H1 (cell line): Measurements from ENCODE around the gene WWC1. TPM values are rescaled to one million over a fixed set of nuclear protein-coding genes. Genes with fewer than 3 reads are reported as not detected.

Experiments
- CTCF ChIA-PET: fragments of 300-600 bp; sonication (Branson Sonifier 250); formaldehyde crosslinking; loops from one replicate; lab custom pipeline; 2021; ENCODE audit not compliant: partially characterized antibody; lab: Charles Lee
- POLR2A ChIA-PET: fragments of 300-600 bp; sonication (Branson Sonifier 250); formaldehyde crosslinking; loops from one replicate; lab custom pipeline; 2021; ENCODE audit warnings: inconsistent platforms; ENCODE audit not compliant: partially characterized antibody; lab: Charles Lee
- DNase-seq, 2 experiments: peaks; one replicate each; pipeline versions ENCODE4 v3.0.0 to v3.0.0-alpha.2; 2010 to 2022; ENCODE audit warnings: low spot score in 2 of 2, low read depth in 1 of 2, mixed read lengths in 1 of 2
- FAIRE-seq: peaks from 2 replicates; lab custom pipeline; 2011; peaks lifted over from hg19 to GRCh38; lab: Jason Lieb, UNC
- H2AFZ ChIP-seq: 2 replicates; pipeline ENCODE4 v1.8.1; 2012; ENCODE audit warnings: low read length, inconsistent platforms
- H2AK5ac ChIP-seq: 2 replicates; pipeline ENCODE4 v1.6.1; 2013; ENCODE audit warnings: low read depth, low read length
- H2BK120ac ChIP-seq: replicated peaks from 2 replicates; pipeline ENCODE3; 2013; ENCODE audit warnings: low read depth, low read length, inconsistent platforms
- H2BK12ac ChIP-seq: 2 replicates; pipeline ENCODE4 v1.6.1; 2013; ENCODE audit warnings: low read depth, low read length
- H2BK15ac ChIP-seq: 2 replicates; pipeline ENCODE4 v1.6.1; 2013; ENCODE audit warnings: low read length
- H2BK20ac ChIP-seq: 2 replicates; pipeline ENCODE4 v1.6.1; 2013; ENCODE audit warnings: low read length
- H2BK5ac ChIP-seq: 2 replicates; pipeline ENCODE4 v1.6.1; 2013; ENCODE audit warnings: low read depth, low read length
- H3K14ac ChIP-seq: 2 replicates; pipeline ENCODE4 v1.6.1; 2013; ENCODE audit warnings: inconsistent platforms; ENCODE audit not compliant: insufficient read length
- H3K18ac ChIP-seq: 2 replicates; pipeline ENCODE4 v1.6.1; 2013; ENCODE audit warnings: low read length; ENCODE audit errors: extremely low read depth
- H3K23ac ChIP-seq: 2 replicates; pipeline ENCODE4 v1.6.1; 2013; ENCODE audit warnings: inconsistent platforms; ENCODE audit not compliant: insufficient read length
- H3K23me2 ChIP-seq: 2 replicates; pipeline ENCODE4 v1.6.1; 2013; ENCODE audit warnings: low read depth, low read length
- H3K27ac ChIP-seq: 2 replicates; pipeline ENCODE4 v1.6.1; 2011; ENCODE audit warnings: low read depth, low read length, inconsistent platforms
- H3K27me3 ChIP-seq, 4 experiments: replicated peaks in 1 of 4; 1 replicate in 1 of 4; 2 replicates in 3 of 4; pipeline versions ENCODE4 v1.6.1 to v1.8.1; 2011 to 2013; ENCODE audit warnings: low read length in 3 of 4, mild to moderate bottlenecking in 3 of 4, inconsistent platforms in 2 of 4, mixed read lengths in 2 of 4, moderate library complexity in 1 of 4; ENCODE audit not compliant: control insufficient read depth in 3 of 4, insufficient read depth in 3 of 4; ENCODE audit errors: extremely low read depth in 1 of 4
- H3K36me3 ChIP-seq, 4 experiments: 2 replicates each; pipeline versions ENCODE4 v1.6.1 to v1.8.1; 2011 to 2013; ENCODE audit warnings: mild to moderate bottlenecking in 4 of 4, low read length in 3 of 4, moderate library complexity in 2 of 4, control low read depth in 1 of 4, inconsistent platforms in 1 of 4; ENCODE audit not compliant: insufficient read depth in 4 of 4, control insufficient read depth in 2 of 4
- H3K4ac ChIP-seq: replicated peaks from 2 replicates; pipeline ENCODE3; 2013; ENCODE audit warnings: low read length, low read depth, mixed read lengths, inconsistent platforms; ENCODE audit not compliant: insufficient read length
- H3K4me1 ChIP-seq, 4 experiments: replicated peaks in 1 of 4; 1 replicate in 1 of 4; 2 replicates in 3 of 4; pipeline versions ENCODE4 v1.6.1 to v1.8.1; 2011 to 2013; ENCODE audit warnings: low read length in 3 of 4, inconsistent platforms in 2 of 4, mixed read lengths in 1 of 4; ENCODE audit not compliant: insufficient read depth in 4 of 4, control insufficient read depth in 3 of 4
- H3K4me2 ChIP-seq, 2 experiments: 2 replicates each; pipeline versions ENCODE4 v1.6.1 to v1.8.1; 2011 to 2013; ENCODE audit warnings: low read depth in 2 of 2, low read length in 2 of 2, control low read depth in 1 of 2, inconsistent platforms in 1 of 2, mild to moderate bottlenecking in 1 of 2; ENCODE audit not compliant: insufficient read depth in 1 of 2
- H3K4me3 ChIP-seq, 4 experiments: fragments of 200-600, 300-600 bp in 1 of 4; sonication (generic), shearing (Covaris generic), sonication (Bioruptor Twin) in 1 of 4; 2 replicates each; pipeline versions ENCODE4 v1.5.1 to v1.8.1; 2011 to 2016; ENCODE audit warnings: low read length in 4 of 4, low read depth in 3 of 4, control low read depth in 2 of 4, inconsistent platforms in 2 of 4, mild to moderate bottlenecking in 2 of 4, mixed read lengths in 1 of 4, moderate library complexity in 1 of 4; ENCODE audit not compliant: insufficient read depth in 2 of 4; ENCODE audit errors: extremely low read depth in 1 of 4
- H3K56ac ChIP-seq: replicated peaks from 2 replicates; pipeline ENCODE3; 2013; ENCODE audit warnings: low read depth, mild to moderate bottlenecking, mixed read lengths, low read length, inconsistent platforms; ENCODE audit not compliant: insufficient read length
- H3K79me1 ChIP-seq: 2 replicates; pipeline ENCODE4 v1.6.1; 2013; ENCODE audit warnings: low read depth, low read length, control low read depth
- H3K79me2 ChIP-seq, 2 experiments: 2 replicates each; pipeline versions ENCODE4 v1.6.1 to v1.8.1; 2012 to 2013; ENCODE audit warnings: low read length in 2 of 2, mild to moderate bottlenecking in 2 of 2, inconsistent platforms in 1 of 2; ENCODE audit not compliant: insufficient read depth in 2 of 2, control insufficient read depth in 1 of 2
- H3K9ac ChIP-seq, 4 experiments: replicated peaks in 1 of 4; 1 replicate in 1 of 4; 2 replicates in 3 of 4; pipeline versions ENCODE4 v1.6.1 to v1.8.1; 2011 to 2013; ENCODE audit warnings: low read depth in 3 of 4, low read length in 3 of 4, control low read depth in 2 of 4, mild to moderate bottlenecking in 2 of 4, moderate library complexity in 2 of 4, inconsistent platforms in 1 of 4; ENCODE audit errors: extremely low read depth in 1 of 4
- H3K9me3 ChIP-seq, 2 experiments: 2 replicates each; pipeline versions ENCODE4 v1.6.1 to v1.8.1; 2012 to 2013; ENCODE audit warnings: mild to moderate bottlenecking in 2 of 2, moderate library complexity in 2 of 2, control low read depth in 1 of 2, inconsistent platforms in 1 of 2, low read depth in 1 of 2, low read length in 1 of 2, mixed read lengths in 1 of 2; ENCODE audit not compliant: insufficient read depth in 2 of 2
- H4K20me1 ChIP-seq, 2 experiments: replicated peaks in 1 of 2; 2 replicates each; pipeline versions ENCODE3 to v1.8.1; 2011 to 2013; ENCODE audit warnings: inconsistent platforms in 2 of 2, low read length in 2 of 2, mild to moderate bottlenecking in 1 of 2; ENCODE audit not compliant: insufficient read depth in 2 of 2, control insufficient read depth in 1 of 2
- H4K5ac ChIP-seq: 2 replicates; pipeline ENCODE4 v1.6.1; 2013; ENCODE audit warnings: low read length, low read depth, mixed read lengths, inconsistent platforms; ENCODE audit not compliant: insufficient read length
- H4K8ac ChIP-seq: 2 replicates; pipeline ENCODE4 v1.8.0; 2013; ENCODE audit warnings: mild to moderate bottlenecking, moderate library complexity, low read length, inconsistent platforms; ENCODE audit not compliant: insufficient read depth; ENCODE audit errors: extremely low read depth
- H4K91ac ChIP-seq: replicated peaks from 2 replicates; pipeline ENCODE3; 2013; ENCODE audit warnings: low read length, mixed read lengths, inconsistent platforms; ENCODE audit not compliant: insufficient read length
- SRF ChIP-seq: IDR thresholded peaks from 2 replicates; pipeline ENCODE4 v1.6.1; 2011; ENCODE audit warnings: mild to moderate bottlenecking, low read depth, low read length, moderate library complexity
- WGBS, 2 experiments: shearing (Covaris generic) in 1 of 2; methylation state at CpG; one replicate each; pipeline versions ENCODE4 v1.1.6 to v1.1.7; 2013 to 2015; ENCODE audit warnings: low lambda C conversion rate in 2 of 2, mixed read lengths in 2 of 2, inconsistent platforms in 1 of 2, low coverage in 1 of 2, missing lambda C conversion rate in 1 of 2; ENCODE audit not compliant: insufficient replicate concordance in 2 of 2, insufficient coverage in 1 of 2, insufficient read length in 1 of 2; ENCODE audit errors: extremely low coverage in 1 of 2, missing lambda C conversion rate in 1 of 2; 5-methylcytosine and 5-hydroxymethylcytosine counted together
- polyA plus RNA-seq, 7 experiments: library from polyadenylated mRNA; depleted of rRNA in 3 of 7; stranded (reverse) in 5 of 7; unstranded in 2 of 7; fragments of >200 nt in 5 of 7; fragments of 200-250 nt in 2 of 7; gene quantifications; 1 replicate in 5 of 7; 2 replicates in 1 of 7; 4 replicates in 1 of 7; pipeline versions ENCODE4 v1.2.1 to v1.2.3, GENCODE V29; 2011 to 2013; ENCODE audit warnings: missing spikeins in 2 of 7, mixed read lengths in 2 of 7
- total RNA-seq: library from RNA; stranded (reverse); fragmentation: NEBNext Ultra II Directional; extraction: Animal tissue kit (Norgen Biotek cat#: 25700); gene quantifications from 2 replicates; pipeline ENCODE4 v1.2.1, GENCODE V29; 2021

The WWC1 gene
- total and polyA plus RNA-seq, 2 of the 8 experiments (the other 6 are each of a cell fraction or from before 2014, with no cell fraction given): 16.4 to 41.1 TPM

DNA sequence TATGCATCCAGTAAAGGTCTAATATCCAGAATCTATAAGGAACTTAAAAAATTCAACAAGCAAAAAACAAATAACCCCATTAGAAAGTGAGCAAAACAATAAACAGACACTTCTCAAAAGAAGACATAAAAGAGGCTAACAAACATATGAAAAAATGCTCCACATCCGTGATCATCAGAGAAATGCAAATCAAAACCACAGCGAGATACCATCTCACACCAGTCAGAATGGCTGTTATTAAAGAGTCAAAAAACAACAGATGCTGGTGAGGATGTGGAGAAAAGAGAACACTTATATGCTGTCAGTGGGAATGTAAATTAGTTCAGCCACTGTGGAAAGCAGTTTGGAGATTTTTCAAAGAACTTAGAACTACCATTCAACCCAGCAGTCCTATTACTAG, 86.1 kb downstream of the WWC1 start:
- H2BK15ac ChIP-seq: no peak overlapping the region
- no peak overlapping the region for H2BK20ac ChIP-seq
- no peaks in the 10 kb centered on the region for H3K9me3 ChIP-seq
- no peak overlapping the region for H3K4me2 ChIP-seq
- ChIA-PET CTCF (no interaction called here), POLR2A (interaction anchor here (0.6 kb wide), 1 partner anchor 56 kb away, joined by 3 read pairs; no protein-coding TSS in a partner anchor)
- H3K4me3 ChIP-seq: no peak overlapping the region
- no peak overlapping the region for H2AK5ac ChIP-seq
- no peak overlapping the region for H3K56ac ChIP-seq
- H2AFZ ChIP-seq: no peak overlapping the region
- H3K9ac ChIP-seq: no peak overlapping the region
- H3K23me2 ChIP-seq: 0 out of 2 replicates have a peak, but pooled peaks cover 1% of the 10 kb centered on the region
- H4K91ac ChIP-seq: no peak overlapping the region
- no peaks in the 10 kb centered on the region for H3K79me1 ChIP-seq
- no peak for DNase-seq
- H3K27me3 ChIP-seq: no peaks in the 10 kb centered on the region
- H4K5ac ChIP-seq: no peak overlapping the region
- no peak for FAIRE-seq
- H4K20me1 ChIP-seq: no peaks in the 10 kb centered on the region
- H3K18ac ChIP-seq: no peak overlapping the region
- no peak overlapping the region for H2BK120ac ChIP-seq
- H3K36me3 ChIP-seq: no peaks in the 10 kb centered on the region
- no peak overlapping the region for H2BK5ac ChIP-seq
- no peak overlapping the region for H4K8ac ChIP-seq
- no peak overlapping the region for H3K14ac ChIP-seq
- peaks cover 0 to 5% of the 10 kb centered on the region in 2 experiments; a peak in 1 of 4 replicates for H3K79me2 ChIP-seq
- H2BK12ac ChIP-seq: no peak overlapping the region
- H3K4ac ChIP-seq: no peak overlapping the region
- H3K4me1 ChIP-seq: no peaks in the 10 kb centered on the region
- WGBS, 2 experiments: 98% methylated on average over 2 of the region's 2 CpGs; no CpG with 5 or more reads in 1 of the 2 experiments
- no peak overlapping the region for H3K27ac ChIP-seq
- no peak overlapping the region for H3K23ac ChIP-seq
- no peak for TF ChIP-seq SRF
